Measurements from ENCODE around the gene DYNC1H1.

GRCh38 chr14:102007916-102008418, 43.6 kb downstream of the DYNC1H1 start:
- TF ChIP-seq CTCF (IDR thresholded peaks at IDR 0.05), result no peak
- TF ChIP-seq POLR2A (IDR thresholded peaks at IDR 0.05), result no peak
